ENCODE measurements around the gene TCF7L1.

The TCF7L1 gene

DNA sequence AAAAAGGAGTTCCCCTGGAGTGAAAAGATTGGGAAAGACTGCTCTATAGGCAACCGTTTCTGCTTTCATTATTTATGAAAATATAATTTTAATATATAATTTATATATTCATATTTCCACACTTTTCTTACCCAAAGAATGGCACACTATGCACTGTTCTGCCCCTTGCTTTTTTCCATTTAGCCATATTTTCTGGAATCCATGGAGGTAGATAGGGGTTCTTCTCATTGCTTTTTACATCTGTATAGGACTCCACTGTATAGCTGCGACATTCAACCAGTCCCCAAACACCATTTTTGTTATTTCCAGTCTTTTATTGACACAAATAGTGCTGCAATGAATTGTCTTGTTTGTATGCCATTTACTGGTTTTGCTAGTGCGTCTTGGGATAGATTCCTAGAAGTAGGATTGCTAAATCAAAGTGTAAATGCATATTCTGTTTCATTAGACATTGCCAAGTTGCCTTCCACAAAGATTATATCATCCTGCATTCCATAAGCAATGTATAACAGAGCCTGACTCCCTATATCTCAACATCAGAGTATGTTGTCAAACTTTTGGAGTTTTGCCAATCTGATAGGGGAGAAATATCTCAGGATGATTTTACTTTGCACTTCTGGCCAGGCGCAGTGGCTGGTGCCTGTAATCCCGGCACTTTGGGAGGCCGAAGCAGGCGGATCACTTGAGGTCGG is 26.6 kb upstream of the TCF7L1 start:
- H3K27me3 ChIP-seq (replicated peaks; ENCODE audit: insufficient read depth, low read length), result no peaks in the 10 kb centered on the region
- DNase-seq, result no peak
- no peaks in the 10 kb centered on the region for H4K20me1 ChIP-seq (ENCODE audit: insufficient read depth, low read length)
- no peak overlapping the region for H3K9ac ChIP-seq (ENCODE audit: low read length)
- no peaks in the 10 kb centered on the region for H3K4me1 ChIP-seq (ENCODE audit: low read length)
- no peaks in the 10 kb centered on the region for H3K9me3 ChIP-seq (replicated peaks; ENCODE audit: insufficient read depth, low read length)
- no peak for TF ChIP-seq EZH2phosphoT487 (IDR thresholded peaks at IDR 0.05; ENCODE audit: low read length)
- no peak for TF ChIP-seq CTCF (IDR thresholded peaks at IDR 0.05; ENCODE audit: low read length)
- TF ChIP-seq EZH2 (optimal IDR thresholded peaks at IDR 0.05; ENCODE audit: low read depth, low read length), result no peak
- H3F3A ChIP-seq (ENCODE audit: insufficient read depth, low read length), result no peaks in the 10 kb centered on the region
- H3K27ac ChIP-seq (ENCODE audit: low read length), result no peak overlapping the region
- no peak overlapping the region for H2AFZ ChIP-seq (ENCODE audit: low read length)
- H3K4me3 ChIP-seq (ENCODE audit: low read length), result no peak overlapping the region
- no peaks in the 10 kb centered on the region for H3K9me2 ChIP-seq (replicated peaks; ENCODE audit: insufficient read depth, low read length)
- H3K4me2 ChIP-seq (ENCODE audit: low read depth, low read length), result no peak overlapping the region
- no peaks in the 10 kb centered on the region for H3K36me3 ChIP-seq (replicated peaks; ENCODE audit: insufficient read depth, low read length)
- no peaks in the 10 kb centered on the region for H3K79me2 ChIP-seq (ENCODE audit: low read length)

DNA sequence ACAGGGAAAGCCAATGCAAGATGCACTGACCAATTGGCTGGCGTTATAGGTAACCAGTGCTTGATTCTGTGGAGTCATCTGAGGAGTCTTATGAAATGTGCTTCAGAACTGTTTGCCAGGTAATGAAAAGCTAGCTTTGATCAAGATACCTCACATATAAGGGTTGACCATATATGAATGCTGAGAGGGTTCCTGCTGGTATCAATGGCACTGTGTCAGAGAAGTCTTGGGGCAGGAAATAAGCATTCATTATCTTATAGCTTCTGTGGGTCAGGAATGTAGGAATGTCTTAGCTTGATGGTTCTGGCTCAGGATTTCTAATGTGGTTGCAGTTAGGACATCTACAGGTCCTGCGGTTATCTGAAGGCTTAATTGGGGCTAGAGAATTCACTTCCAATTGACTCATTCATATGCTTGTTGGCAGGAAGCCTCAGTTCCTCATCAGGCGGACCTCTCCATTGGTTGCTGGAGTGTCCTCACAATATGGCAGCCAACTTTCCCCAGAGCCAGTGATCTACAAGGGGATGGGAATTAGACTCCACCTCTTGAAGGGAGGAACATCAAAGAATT is 22.1 kb upstream of the TCF7L1 start:
- no peaks in the 10 kb centered on the region for H3K9me2 ChIP-seq (replicated peaks; ENCODE audit: insufficient read depth, low read length)
- no peaks in the 10 kb centered on the region for H3K36me3 ChIP-seq (replicated peaks; ENCODE audit: insufficient read depth, low read length)
- no peaks in the 10 kb centered on the region for H3K79me2 ChIP-seq (ENCODE audit: low read length)
- no peak overlapping the region for H3K9ac ChIP-seq (ENCODE audit: low read length)
- TF ChIP-seq CTCF (IDR thresholded peaks at IDR 0.05; ENCODE audit: low read length) (no peak), EZH2 (optimal IDR thresholded peaks at IDR 0.05; ENCODE audit: low read depth, low read length) (no peak), EZH2phosphoT487 (IDR thresholded peaks at IDR 0.05; ENCODE audit: low read length) (no peak)
- H3K4me2 ChIP-seq (ENCODE audit: low read depth, low read length), result no peak overlapping the region
- no peaks in the 10 kb centered on the region for H3K9me3 ChIP-seq (replicated peaks; ENCODE audit: insufficient read depth, low read length)
- H3K4me1 ChIP-seq (ENCODE audit: low read length), result no peaks in the 10 kb centered on the region
- H4K20me1 ChIP-seq (ENCODE audit: insufficient read depth, low read length), result no peaks in the 10 kb centered on the region
- H3K27me3 ChIP-seq (replicated peaks; ENCODE audit: insufficient read depth, low read length), result no peaks in the 10 kb centered on the region
- H3F3A ChIP-seq (ENCODE audit: insufficient read depth, low read length), result no peaks in the 10 kb centered on the region
- no peak overlapping the region for H3K27ac ChIP-seq (ENCODE audit: low read length)
- no peak overlapping the region for H2AFZ ChIP-seq (ENCODE audit: low read length)
- no peak for DNase-seq
- H3K4me3 ChIP-seq (ENCODE audit: low read length), result no peak overlapping the region

GRCh38 chr2:85111819-85112281 is 21.3 kb upstream of the TCF7L1 start:
- Histone ChIP-seq H3K9ac (ENCODE audit: low read length) (no peak overlapping the region), H3K27me3 (replicated peaks; ENCODE audit: insufficient read depth, low read length) (no peaks in the 10 kb centered on the region), H3K9me2 (replicated peaks; ENCODE audit: insufficient read depth, low read length) (no peaks in the 10 kb centered on the region), H3K4me3 (ENCODE audit: low read length) (no peak overlapping the region), H3K4me2 (ENCODE audit: low read depth, low read length) (no peak overlapping the region), H3F3A (ENCODE audit: insufficient read depth, low read length) (no peaks in the 10 kb centered on the region), H3K36me3 (replicated peaks; ENCODE audit: insufficient read depth, low read length) (no peaks in the 10 kb centered on the region), H3K27ac (ENCODE audit: low read length) (no peak overlapping the region), H4K20me1 (ENCODE audit: insufficient read depth, low read length) (no peaks in the 10 kb centered on the region), H3K4me1 (ENCODE audit: low read length) (no peaks in the 10 kb centered on the region), H2AFZ (ENCODE audit: low read length) (no peak overlapping the region), H3K79me2 (ENCODE audit: low read length) (no peaks in the 10 kb centered on the region), H3K9me3 (replicated peaks; ENCODE audit: insufficient read depth, low read length) (no peaks in the 10 kb centered on the region)
- DNase-seq, result no peak
- TF ChIP-seq CTCF (IDR thresholded peaks at IDR 0.05; ENCODE audit: low read length) (no peak), EZH2 (optimal IDR thresholded peaks at IDR 0.05; ENCODE audit: low read depth, low read length) (no peak), EZH2phosphoT487 (IDR thresholded peaks at IDR 0.05; ENCODE audit: low read length) (no peak)

All from MM.1S (cell line).